Mesangial cell (primary cell): ENCODE data around the gene CDK2. TPM values are rescaled to one million over a fixed set of nuclear protein-coding genes. Genes with fewer than 3 reads are reported as not detected.

Experiments used
- total RNA-seq: library from RNA; depleted of rRNA; stranded (reverse); fragments of >200 nt; gene quantifications from 2 replicates; pipeline ENCODE4 v1.2.3, GENCODE V29; 2015

The CDK2 gene
- 11.2 and 54.6 TPM in 2 replicates for total RNA-seq

GRCh38 chr12:55966408-55967281 is at the start of gene CDK2:
Gene CDK2 (plus strand): TSS chr12:55966830. CDS start chr12:55967009, 179 bp downstream.

GRCh38 chr12:55927588-55928502 is 38.8 kb upstream of the CDK2 start, which contains the start of gene PYM1:
Gene PYM1 (minus strand): TSS chr12:55927894. CDS start chr12:55927761, 133 bp downstream.

GRCh38 chr12:55930771-55931316 is 35.8 kb upstream of the CDK2 start, which contains the start of gene DGKA:
Gene DGKA (plus strand): TSS chr12:55931162. CDS start chr12:55936504, 5,342 bp downstream.

GRCh38 chr12:55965941-55966407 is 656 bp upstream of the CDK2 start, which contains the start of gene PMEL:
Gene PMEL (minus strand): TSS chr12:55966042. CDS start chr12:55966011, 31 bp downstream.

GRCh38 chr12:55973599-55974307 is 7.1 kb downstream of the CDK2 start, which contains the start of gene RAB5B:
Gene RAB5B (plus strand): TSS chr12:55974078. CDS start chr12:55986961, 12,883 bp downstream.

GRCh38 chr12:55996715-55997534 is 30.3 kb downstream of the CDK2 start, which contains the start of gene SUOX:
Gene SUOX (plus strand): TSS chr12:55997276. CDS start chr12:56002222, 4,946 bp downstream.

GRCh38 chr12:56020423-56021184 is 54.0 kb downstream of the CDK2 start, which contains the start of gene IKZF4:
Gene IKZF4 (plus strand): TSS chr12:56021043. CDS start chr12:56021494, 451 bp downstream.

Other genes starting within 250 kb of the CDK2 start
- 2.1 and 2.8 TPM in 2 replicates for gene RDH5, start 246.4 kb upstream of the CDK2 start, total RNA-seq
- gene CD63, start 237.8 kb upstream of the CDK2 start, total RNA-seq, result 754 and 976 TPM in 2 replicates
- gene GDF11, start 223.7 kb upstream of the CDK2 start, total RNA-seq, result 9.8 and 11.3 TPM in 2 replicates
- gene SARNP, start 149.1 kb upstream of the CDK2 start, total RNA-seq, result 36.6 and 49.7 TPM in 2 replicates
- gene ORMDL2, start 148.8 kb upstream of the CDK2 start, total RNA-seq, result 16.4 and 31.3 TPM in 2 replicates
- 32.4 and 41.8 TPM in 2 replicates for gene DNAJC14, start 137.2 kb upstream of the CDK2 start, total RNA-seq
- 0.98 and 3.7 TPM in 2 replicates for gene MMP19, start 123.9 kb upstream of the CDK2 start, total RNA-seq
- gene PYM1, start 38.9 kb upstream of the CDK2 start, total RNA-seq, result 23.0 and 23.7 TPM in 2 replicates
- gene DGKA, start 35.7 kb upstream of the CDK2 start, total RNA-seq, result 31.6 and 34.2 TPM in 2 replicates
- gene PMEL, start 788 bp upstream of the CDK2 start, total RNA-seq, result 1.5 and 6.6 TPM in 2 replicates
- 44.3 and 67.1 TPM in 2 replicates for gene RAB5B, start 7.2 kb downstream of the CDK2 start, total RNA-seq
- 14.5 and 18.4 TPM in 2 replicates for gene SUOX, start 30.4 kb downstream of the CDK2 start, total RNA-seq
- gene IKZF4, start 54.2 kb downstream of the CDK2 start, total RNA-seq, result 4.1 and 5.3 TPM in 2 replicates
- gene RPS26, start 75.1 kb downstream of the CDK2 start, total RNA-seq, result 819 and 1,390 TPM in 2 replicates
- 2.3 and 5.6 TPM in 2 replicates for gene ERBB3, start 113.3 kb downstream of the CDK2 start, total RNA-seq
- gene PA2G4, start 137.7 kb downstream of the CDK2 start, total RNA-seq, result 87.1 and 204 TPM in 2 replicates
- gene RPL41, start 149.8 kb downstream of the CDK2 start, total RNA-seq, result 1,989 and 2,469 TPM in 2 replicates
- gene ZC3H10, start 151.4 kb downstream of the CDK2 start, total RNA-seq, result 2.3 and 3.0 TPM in 2 replicates
- gene ESYT1, start 161.4 kb downstream of the CDK2 start, total RNA-seq, result 318 and 340 TPM in 2 replicates
- gene MYL6B, start 185.8 kb downstream of the CDK2 start, total RNA-seq, result 91.1 and 109 TPM in 2 replicates
- gene MYL6, start 191.5 kb downstream of the CDK2 start, total RNA-seq, result 1,442 and 2,553 TPM in 2 replicates
- gene SMARCC2, start 222.7 kb downstream of the CDK2 start, total RNA-seq, result 35.0 and 49.7 TPM in 2 replicates